22Rv1 (cell line): Measurements from ENCODE around the gene CCDC90B.

ENCODE experiments used
- H3K27ac ChIP-seq: fragments of 450-650 bp; 2 replicates; pipeline ENCODE4 v1.5.1; 2017
- ZFX ChIP-seq: fragments of 450-650 bp; IDR thresholded peaks from 2 replicates; pipeline ENCODE4 v1.6.1; 2017; ENCODE audit warnings: antibody characterized with exemption, borderline replicate concordance
- TF ChIP-seq, protein P1 (sequence below): fragments of 450-650 bp; IDR thresholded peaks from 2 replicates; pipeline ENCODE4 v1.5.1; 2017; ENCODE audit warnings: mild to moderate bottlenecking

Gene CCDC90B

DNA sequence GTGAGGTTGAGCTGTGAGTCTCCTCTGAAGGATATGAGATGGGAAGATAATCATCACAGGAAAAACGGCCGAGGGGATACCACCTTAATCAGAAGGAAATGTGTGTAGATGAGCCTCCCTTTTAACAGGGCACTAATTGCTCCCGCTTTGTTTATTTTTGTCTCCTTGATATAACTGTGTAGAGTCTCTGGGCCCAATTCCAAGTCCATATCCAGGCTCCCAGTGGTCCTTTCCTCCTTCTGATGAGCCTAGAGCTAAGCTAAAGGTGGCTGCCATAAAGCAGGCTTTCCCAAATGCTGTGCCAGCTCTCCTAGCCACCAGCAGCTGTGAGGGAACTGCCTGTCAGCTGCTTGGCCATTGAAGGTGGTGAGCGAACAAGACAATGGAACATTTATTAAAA is 17.1 kb upstream of the CCDC90B start:
- no peak overlapping the region for H3K27ac ChIP-seq
- TF ChIP-seq, protein P1, sequence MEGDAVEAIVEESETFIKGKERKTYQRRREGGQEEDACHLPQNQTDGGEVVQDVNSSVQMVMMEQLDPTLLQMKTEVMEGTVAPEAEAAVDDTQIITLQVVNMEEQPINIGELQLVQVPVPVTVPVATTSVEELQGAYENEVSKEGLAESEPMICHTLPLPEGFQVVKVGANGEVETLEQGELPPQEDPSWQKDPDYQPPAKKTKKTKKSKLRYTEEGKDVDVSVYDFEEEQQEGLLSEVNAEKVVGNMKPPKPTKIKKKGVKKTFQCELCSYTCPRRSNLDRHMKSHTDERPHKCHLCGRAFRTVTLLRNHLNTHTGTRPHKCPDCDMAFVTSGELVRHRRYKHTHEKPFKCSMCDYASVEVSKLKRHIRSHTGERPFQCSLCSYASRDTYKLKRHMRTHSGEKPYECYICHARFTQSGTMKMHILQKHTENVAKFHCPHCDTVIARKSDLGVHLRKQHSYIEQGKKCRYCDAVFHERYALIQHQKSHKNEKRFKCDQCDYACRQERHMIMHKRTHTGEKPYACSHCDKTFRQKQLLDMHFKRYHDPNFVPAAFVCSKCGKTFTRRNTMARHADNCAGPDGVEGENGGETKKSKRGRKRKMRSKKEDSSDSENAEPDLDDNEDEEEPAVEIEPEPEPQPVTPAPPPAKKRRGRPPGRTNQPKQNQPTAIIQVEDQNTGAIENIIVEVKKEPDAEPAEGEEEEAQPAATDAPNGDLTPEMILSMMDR: no peak
- no peak for TF ChIP-seq ZFX

DNA sequence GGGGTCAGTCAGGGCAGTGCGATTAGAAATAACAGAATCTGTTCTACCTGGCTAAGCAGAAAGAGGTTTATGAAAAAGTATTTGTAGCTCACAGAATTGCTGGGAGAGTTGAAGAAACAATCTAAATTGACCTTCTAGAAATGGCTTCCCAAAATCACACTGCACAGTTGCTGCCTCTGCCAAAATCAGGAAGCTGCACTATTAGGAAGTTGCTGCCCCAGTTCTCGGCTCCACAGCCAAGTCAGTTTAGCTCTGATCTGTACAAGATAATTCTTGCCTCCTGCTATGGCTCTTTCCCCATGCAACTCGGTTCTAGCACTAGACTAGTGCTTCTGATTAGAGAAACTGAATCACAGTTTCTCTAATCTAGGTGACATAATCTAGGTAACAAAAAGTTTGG is 16.0 kb upstream of the CCDC90B start:
- TF ChIP-seq, protein P1: no peak
- no peak for TF ChIP-seq ZFX

DNA sequence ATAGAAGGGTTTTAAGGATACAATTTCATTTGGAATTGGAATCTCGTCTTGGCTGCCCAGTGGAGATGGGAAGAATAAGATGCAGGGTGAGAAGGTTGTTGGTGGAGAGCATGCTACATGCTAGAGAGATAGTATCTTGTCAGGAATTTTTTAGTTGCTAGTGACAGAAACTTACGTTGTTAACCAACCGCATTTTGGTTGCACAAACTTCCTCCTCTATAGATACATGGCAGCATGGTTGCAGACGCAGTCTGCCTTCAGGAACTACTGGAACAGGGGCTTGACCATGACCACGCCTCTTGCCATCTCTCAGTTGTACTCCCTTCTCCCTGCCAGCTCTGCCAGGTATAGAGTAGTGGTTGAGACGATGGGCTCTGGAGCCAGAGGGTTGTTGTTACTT is 13.5 kb upstream of the CCDC90B start:
- TF ChIP-seq, protein P1: no peak
- no peak for TF ChIP-seq ZFX

More for the DNA sequence above, 16.0 kb upstream of the CCDC90B start:
- no peak overlapping the region for H3K27ac ChIP-seq

DNA sequence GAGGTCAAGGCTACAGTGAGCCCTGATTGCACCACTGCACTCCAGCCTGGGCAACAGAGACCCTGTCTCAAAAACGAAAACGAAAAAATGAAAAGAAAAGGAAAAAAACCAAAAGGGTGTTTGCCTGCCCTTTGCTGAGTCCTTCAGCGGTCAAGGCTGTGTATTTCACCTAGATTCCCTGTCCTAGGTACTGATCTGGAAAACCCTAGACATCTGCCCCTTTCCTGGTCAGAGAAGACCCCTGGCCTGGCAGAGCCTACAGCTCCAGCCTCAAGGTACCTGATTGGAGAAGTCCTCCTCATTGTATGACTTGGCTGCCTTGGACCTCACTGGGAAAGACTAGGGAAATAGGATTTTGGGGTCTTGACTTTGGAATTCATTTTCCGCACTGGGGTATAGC is 8.0 kb upstream of the CCDC90B start:
- TF ChIP-seq ZFX: no peak
- TF ChIP-seq, protein P1: no peak

More for the DNA sequence above, 13.5 kb upstream of the CCDC90B start:
- no peak overlapping the region for H3K27ac ChIP-seq

DNA sequence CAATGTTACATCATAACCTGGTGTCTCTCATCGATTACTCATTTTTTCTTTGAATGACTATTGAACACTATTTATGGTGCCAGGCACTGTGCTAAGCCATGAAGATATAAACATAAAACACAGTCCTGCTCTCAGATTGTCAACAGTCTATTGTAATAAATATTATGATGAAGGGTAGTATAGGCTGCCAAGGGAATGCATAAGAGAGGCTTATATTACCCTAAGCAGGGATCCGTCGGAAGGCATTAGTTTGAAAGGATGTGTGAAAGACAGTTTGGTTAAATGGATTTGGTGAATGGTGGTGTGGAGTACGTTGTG is 7.2 kb upstream of the CCDC90B start:
- TF ChIP-seq, protein P1: no peak
- TF ChIP-seq ZFX: no peak
- no peak overlapping the region for H3K27ac ChIP-seq

More for the DNA sequence above, 8.0 kb upstream of the CCDC90B start:
- H3K27ac ChIP-seq: no peak overlapping the region

DNA sequence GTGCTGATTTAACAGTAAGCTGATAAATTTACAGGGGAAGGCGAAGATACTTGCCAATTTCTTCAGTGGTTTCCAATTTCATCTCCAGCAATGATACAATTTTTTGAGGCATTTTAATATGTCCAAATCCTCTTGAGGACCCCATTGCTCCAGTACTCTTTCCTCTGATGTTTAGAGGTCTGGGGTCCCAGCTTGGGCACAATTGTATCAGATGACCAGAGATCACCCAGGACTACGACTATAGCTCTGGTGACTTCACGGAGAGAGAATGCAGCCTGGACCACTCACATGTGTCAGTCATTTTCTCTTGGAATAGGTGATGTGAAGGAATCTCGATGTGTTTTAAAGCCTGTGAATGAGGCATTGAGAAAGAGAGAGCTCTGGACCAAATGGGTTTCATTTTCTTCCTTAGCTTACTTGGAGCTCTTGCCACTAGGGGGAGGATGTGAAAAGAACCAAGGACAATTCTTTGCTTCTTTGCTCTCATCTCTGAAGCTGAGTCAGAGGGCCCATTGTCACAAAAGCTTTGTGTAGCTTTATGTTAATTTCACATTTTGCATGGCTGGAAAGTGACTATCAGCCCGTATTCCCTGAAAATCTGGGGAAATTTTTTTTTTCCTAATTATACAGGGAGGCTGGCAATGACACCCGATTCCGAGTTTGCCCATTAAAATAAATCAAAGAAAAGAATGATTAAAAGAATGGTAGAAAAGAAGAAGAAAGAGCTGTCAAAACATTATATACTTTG is 6.7 kb upstream of the CCDC90B start:
- TF ChIP-seq ZFX: no peak
- TF ChIP-seq, protein P1: peak; percentile 61
- no peak overlapping the region for H3K27ac ChIP-seq

DNA sequence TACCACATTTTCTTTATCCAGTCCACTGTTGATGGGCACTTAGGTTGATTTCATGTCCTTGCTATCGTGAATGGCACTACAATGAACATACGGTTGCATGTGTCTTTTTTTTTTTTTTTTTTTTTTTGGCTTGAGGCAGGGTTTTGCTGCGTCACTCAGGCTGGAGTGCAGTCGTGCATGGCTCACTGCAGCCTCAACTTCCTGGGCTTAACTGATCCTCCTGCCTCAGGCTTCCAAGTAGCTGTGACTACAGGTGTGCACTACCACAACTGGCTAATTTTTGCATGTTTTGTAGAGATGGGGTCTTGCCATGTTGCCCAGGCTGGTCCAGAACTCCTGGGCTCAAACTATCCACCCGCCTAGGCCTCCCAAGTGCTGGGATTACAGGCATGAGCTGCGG is 1.5 kb upstream of the CCDC90B start:
- no peak overlapping the region for H3K27ac ChIP-seq
- no peak for TF ChIP-seq ZFX
- TF ChIP-seq, protein P1: no peak
